GM19351 (cell line): ENCODE measurements around the gene BRSK2.
"Not testable (repeated sequence)": the region's sequence is repeated elsewhere in the genome, so short reads cannot be mapped to it uniquely, and the experiment has no call there.

Experiments
- ATAC-seq: cut with Tn5 transposase; IDR thresholded peaks from one replicate; pipeline ENCODE4 v1.9.1; 2021; ENCODE audit warnings: mild to moderate bottlenecking, moderate library complexity; ENCODE audit not compliant: unreplicated experiment

Gene BRSK2

GRCh38 chr11:1433568-1433967, 43.8 kb downstream of the BRSK2 start:
- ATAC-seq = no peak

DNA sequence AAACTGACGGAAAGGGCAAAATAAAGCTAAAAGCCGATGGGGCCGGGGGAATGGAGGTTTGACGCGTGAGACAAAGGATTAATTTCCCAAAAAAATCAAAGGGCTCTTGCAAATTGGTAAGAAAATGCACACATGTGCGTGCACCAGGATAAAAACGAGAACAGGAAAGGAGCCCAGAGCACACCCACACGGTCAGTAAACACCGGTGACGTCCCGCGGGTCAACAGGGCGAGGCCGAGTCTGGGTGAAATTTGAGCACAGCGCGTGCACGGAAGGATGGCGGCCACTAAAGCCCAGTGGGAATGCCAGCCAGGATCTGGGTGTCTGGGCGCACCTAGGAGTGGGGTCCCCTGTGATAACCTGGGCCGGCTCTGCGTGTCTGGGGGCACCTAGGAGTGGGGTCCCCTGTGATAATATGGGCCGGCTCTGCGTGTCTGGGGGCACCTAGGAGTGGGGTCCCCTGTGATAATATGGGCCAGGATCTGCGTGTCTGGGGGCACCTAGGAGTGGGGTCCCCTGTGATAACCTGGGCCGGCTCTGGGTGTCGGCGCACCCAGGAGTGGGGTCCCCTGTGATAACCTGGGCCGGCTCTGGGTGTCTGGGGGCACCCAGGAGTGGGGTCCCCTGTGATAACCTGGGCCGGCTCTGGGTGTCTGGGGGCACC, 44.4 kb downstream of the BRSK2 start:
- no peak for ATAC-seq

DNA sequence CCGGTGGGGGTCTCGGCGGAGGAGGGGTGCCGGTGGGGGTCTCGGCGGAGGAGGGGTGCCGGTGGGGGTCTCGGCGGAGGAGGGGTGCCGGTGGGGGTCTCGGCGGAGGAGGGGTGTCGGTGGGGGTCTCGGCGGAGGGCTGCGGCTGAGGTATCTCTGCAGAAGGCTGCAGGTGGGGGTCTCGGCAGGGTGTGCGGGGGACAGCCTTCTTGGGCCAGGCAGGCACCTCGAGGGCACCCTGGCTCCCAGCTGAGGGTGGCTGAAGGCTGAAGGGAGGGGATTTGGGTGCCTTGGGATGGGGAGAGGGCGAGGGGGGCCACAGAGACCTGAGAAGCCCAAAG, 45.7 kb downstream of the BRSK2 start:
- not testable (repeated sequence) for ATAC-seq

- no peak for ATAC-seq
Measured at GRCh38 chr11:1435820-1436467, 46.2 kb downstream of the BRSK2 start.

DNA sequence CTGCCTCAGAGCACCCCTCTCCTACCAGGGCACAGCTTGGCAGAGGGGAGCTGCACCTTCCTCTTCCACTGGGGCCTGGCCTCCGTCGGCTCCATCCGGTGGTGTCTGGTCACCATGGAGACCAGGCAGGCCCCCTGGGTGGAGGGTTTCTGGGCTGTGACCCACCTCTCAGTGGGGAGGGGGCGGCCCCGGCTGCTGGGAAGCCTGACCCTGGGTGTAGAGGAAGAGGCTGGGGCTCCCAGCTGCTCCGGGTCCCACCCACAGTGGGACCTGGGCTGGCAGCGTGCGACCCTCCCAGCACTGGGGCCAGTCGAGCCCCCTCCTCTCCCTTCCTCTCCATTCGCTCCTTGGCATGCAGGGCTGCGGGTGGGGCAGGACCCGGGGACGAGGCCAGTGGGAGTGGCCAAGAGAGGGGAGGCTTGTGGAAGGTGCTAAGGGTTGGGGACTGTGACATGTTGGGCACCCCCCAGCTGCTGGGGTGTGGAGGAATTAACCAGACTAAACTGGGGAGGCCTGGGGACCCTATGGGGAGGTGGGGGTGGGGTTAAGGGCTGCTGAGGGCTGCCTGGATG, 46.8 kb downstream of the BRSK2 start:
- no peak for ATAC-seq

GRCh38 chr11:1437500-1437899, 47.8 kb downstream of the BRSK2 start:
- ATAC-seq = no peak

- ATAC-seq = no peak
Measured at GRCh38 chr11:1438261-1438966, 48.7 kb downstream of the BRSK2 start.

DNA sequence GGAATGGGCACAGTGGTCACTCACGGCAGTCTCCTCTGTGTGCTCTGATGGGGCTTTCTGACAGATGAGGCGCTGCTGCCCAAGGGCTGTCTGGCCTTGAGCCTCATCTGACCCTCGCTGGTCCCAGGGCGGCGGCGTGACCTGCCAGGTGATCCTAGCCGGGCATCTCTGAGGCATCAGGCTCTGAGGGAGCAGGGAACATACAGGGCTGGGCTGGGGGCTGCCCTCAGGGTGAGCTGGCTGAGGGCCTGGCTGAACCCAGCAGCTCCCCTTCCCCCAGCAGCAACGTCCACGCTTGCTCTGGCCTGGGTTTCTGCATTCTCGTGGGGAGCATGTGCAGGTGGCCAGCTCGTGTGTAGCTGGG, 49.2 kb downstream of the BRSK2 start:
- ATAC-seq = no peak

- ATAC-seq = no peak
Measured at GRCh38 chr11:1439341-1439740, 49.6 kb downstream of the BRSK2 start.

- no peak for ATAC-seq
Measured at GRCh38 chr11:1440066-1440465, 50.3 kb downstream of the BRSK2 start.

DNA sequence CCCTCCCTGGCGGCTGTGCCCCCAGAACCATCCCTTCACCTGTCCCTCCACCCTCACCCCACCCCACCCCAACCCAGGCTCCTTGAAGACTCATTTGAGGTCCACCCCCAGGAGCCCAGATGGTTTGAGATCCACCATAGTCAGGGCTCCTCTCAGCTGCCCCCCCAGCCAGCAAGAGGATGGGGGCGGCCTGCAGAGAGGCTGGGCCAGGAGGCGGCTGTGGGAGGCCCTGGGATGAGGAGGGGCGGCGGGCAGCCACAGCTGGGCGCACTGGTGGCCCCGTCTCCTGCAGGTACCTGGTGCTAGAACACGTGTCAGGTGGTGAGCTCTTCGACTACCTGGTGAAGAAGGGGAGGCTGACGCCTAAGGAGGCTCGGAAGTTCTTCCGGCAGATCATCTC, 50.8 kb downstream of the BRSK2 start:
- ATAC-seq = no peak

DNA sequence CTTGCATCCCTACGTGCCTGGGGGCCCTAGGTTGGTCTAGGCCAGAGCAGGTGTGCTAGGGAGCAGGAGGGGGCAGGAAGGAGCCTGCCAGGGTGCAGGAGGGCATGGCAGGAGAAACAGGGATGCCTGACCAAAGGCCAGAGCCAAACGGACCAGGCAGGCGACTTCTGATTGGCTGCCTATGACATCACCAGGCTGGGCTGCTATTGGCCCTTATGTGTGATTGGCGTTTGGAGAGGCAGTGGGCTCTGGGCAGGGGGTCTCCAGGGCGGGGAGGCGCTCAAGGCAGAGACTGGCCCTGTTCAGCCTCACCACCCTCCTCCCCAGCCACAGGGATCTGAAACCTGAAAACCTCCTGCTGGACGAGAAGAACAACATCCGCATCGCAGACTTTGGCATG, 52.4 kb downstream of the BRSK2 start:
- no peak for ATAC-seq

- no peak for ATAC-seq
Measured at GRCh38 chr11:1442807-1443366, 53.2 kb downstream of the BRSK2 start.

GRCh38 chr11:1443737-1444136, 54.0 kb downstream of the BRSK2 start:
- no peak for ATAC-seq

- ATAC-seq = no peak
Measured at GRCh38 chr11:1444321-1444720, 54.6 kb downstream of the BRSK2 start.

DNA sequence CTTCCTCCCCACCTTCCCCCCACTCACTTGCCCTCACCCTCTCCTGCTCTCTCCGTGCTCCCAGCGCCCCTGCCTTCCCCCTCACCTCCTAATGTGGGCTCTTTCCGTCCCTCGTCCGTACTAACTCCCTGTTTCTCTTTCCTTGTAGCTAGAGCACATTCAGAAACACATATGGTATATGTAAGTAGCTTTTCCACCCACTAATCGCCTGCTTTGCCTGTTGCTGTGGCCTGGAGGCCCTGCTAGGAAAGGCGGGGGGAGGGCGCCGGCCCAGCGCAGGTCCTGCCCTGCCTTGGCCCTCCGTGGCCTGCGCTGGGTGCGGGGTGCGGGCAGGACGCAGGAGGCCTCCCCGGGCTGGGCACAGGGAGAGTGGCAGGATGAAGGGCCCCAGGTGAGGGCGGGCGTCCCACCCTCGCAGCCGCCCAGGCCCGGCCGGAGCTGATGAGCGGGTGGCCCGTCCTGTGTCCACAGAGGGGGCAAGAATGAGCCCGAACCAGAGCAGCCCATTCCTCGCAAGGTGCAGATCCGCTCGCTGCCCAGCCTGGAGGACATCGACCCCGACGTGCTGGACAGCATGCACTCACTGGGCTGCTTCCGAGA, 55.2 kb downstream of the BRSK2 start:
- ATAC-seq = no peak

DNA sequence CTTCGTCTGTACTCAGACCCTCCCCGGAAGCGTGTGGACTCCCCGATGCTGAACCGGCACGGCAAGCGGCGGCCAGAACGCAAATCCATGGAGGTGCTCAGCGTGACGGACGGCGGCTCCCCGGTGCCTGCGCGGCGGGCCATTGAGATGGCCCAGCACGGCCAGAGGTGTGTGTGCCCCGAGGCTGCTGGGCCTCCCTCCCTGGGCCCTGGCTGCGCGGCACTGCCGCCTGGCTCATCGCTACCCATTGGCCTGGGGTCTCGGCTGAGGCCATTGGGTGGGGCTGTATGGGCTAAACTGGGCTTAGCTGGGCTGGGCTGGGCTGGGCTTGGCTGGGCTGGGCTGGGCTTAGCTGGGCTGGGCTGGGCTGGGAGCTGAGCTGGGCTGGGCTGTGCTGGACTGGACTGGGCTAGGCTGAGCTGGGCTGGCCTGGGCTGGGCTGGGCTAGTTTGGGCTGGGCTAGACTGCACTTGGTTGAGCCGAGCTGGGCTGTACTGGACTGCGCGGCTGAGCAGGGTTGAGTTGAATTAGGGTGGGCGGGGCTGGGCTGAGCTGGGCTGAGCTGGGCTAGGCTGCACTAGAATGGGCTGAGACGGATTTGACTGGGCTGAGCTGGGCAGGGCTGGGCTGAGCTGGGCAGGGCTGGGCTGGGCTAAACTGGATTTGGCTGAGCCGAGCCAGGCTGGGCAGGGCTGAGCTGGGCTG, 56.2 kb downstream of the BRSK2 start:
- no peak for ATAC-seq

GRCh38 chr11:1446623-1447022, 56.9 kb downstream of the BRSK2 start:
- no peak for ATAC-seq

GRCh38 chr11:1447845-1448825, 58.4 kb downstream of the BRSK2 start:
- ATAC-seq = no peak

DNA sequence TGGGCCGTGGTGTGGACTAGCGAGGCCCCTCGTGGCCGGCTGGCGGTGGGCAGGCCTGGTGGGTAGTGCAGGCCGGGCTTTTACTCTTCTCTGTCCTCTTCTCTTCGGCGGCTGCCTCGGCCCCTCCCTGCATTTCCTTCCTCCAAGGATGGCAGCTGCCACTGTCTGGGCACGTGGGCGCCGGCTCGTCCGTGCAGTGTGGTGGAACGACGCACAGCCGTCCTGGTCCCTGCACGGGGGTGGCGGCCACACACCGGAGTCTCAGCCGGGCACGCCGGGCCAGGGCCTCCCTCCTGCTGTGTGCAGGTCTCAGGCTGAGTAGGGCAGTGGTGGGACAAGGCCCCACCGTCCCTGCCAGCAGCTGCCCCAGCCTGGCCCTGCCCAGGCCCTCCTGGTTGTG, 59.1 kb downstream of the BRSK2 start:
- no peak for ATAC-seq
